ENCODE measurements around the gene TLNRD1. TPM values are rescaled to one million over a fixed set of nuclear protein-coding genes. Genes with fewer than 3 reads are reported as not detected.

The TLNRD1 gene
- total RNA-seq, 1 experiment from 2014 or later = 19.3 TPM

- Histone ChIP-seq H2BK5ac (ENCODE audit: insufficient read length, low read length) (no peak overlapping the region), H3K4me1 (ENCODE audit: insufficient read depth, low read length) (peaks cover 7% of the 10 kb centered on the region; the same call in 1 of the 2 replicates), H2AK5ac (ENCODE audit: insufficient read length, low read length) (no peak overlapping the region), H3K79me1 (ENCODE audit: insufficient read depth, low read depth, low read length, poor library complexity, severe bottlenecking) (no peaks in the 10 kb centered on the region), H3K4ac (ENCODE audit: low read depth, low read length) (no peak overlapping the region), H3K56ac (ENCODE audit: insufficient read length, low read depth, low read length) (no peak overlapping the region), H3T11ph (ENCODE audit: low read length) (no peak overlapping the region), H3K27ac (ENCODE audit: insufficient read length, low read depth, low read length) (no peak overlapping the region), H3K9me3 (ENCODE audit: control insufficient read depth, low read depth, low read length) (no peaks in the 10 kb centered on the region), H3K4me2 (ENCODE audit: insufficient read depth, insufficient read length, low read length) (no peak overlapping the region), H4K8ac (replicated peaks; ENCODE audit: insufficient read length, low read depth, low read length) (no peak overlapping the region), H2BK120ac (ENCODE audit: low read depth, low read length, poor library complexity, severe bottlenecking) (no peak overlapping the region), H3K27me3 (ENCODE audit: insufficient read depth, low read length) (no peaks in the 10 kb centered on the region), H4K20me1 (ENCODE audit: control insufficient read depth, insufficient read depth, insufficient read length) (no peaks in the 10 kb centered on the region), H3K18ac (ENCODE audit: insufficient read length, low read depth, low read length) (no peak overlapping the region), H3K23me2 (ENCODE audit: insufficient read length, low read depth, low read length, poor library complexity, severe bottlenecking) (no peaks in the 10 kb centered on the region), H2BK20ac (ENCODE audit: low read depth, low read length, poor library complexity, severe bottlenecking) (no peak overlapping the region), H2BK15ac (ENCODE audit: low read depth, low read length) (no peak overlapping the region), H2BK12ac (ENCODE audit: insufficient read length, low read depth, low read length) (no peak overlapping the region), H3K9ac (ENCODE audit: extremely low read depth, insufficient read length, low read length) (no peak overlapping the region), H2AFZ (ENCODE audit: low read length) (no peak overlapping the region), H3K79me2 (ENCODE audit: insufficient read depth, low read length) (no peaks in the 10 kb centered on the region), H3K23ac (ENCODE audit: insufficient read length, low read depth, low read length) (no peak overlapping the region), H3K14ac (ENCODE audit: insufficient read depth, low read length) (no peak overlapping the region), H4K91ac (ENCODE audit: insufficient read length, low read depth, low read length) (no peak overlapping the region), H4K5ac (ENCODE audit: insufficient read length, low read depth, low read length) (no peak overlapping the region)
- WGBS (ENCODE audit: extremely low coverage, insufficient read length, low lambda C conversion rate) = no CpG with 5 or more reads among the region's 2 CpGs
- H3K27me3 Mint-ChIP-seq (ENCODE audit: low read depth) = peaks cover 3% of the 10 kb centered on the region; the same call in 1 of the 2 replicates
- no peak overlapping the region for H3K27ac Mint-ChIP-seq
- no peak overlapping the region for H3K4me3 Mint-ChIP-seq
- DNase-seq = no peak
- H3K9me3 Mint-ChIP-seq = peaks cover 6 to 14% of the 10 kb centered on the region in 2 experiments
- no peak for TF ChIP-seq CTCF (conservative IDR thresholded peaks at IDR 0.05)
- H3K36me3 Mint-ChIP-seq (ENCODE audit: insufficient read depth in 1 of 3, low read depth in 3 of 3) = peaks cover 0 to 13% (median 7%) of the 10 kb centered on the region in 3 experiments; a peak in 5 of 7 replicates
- peaks cover 21 to 23% of the 10 kb centered on the region in 2 experiments for H3K4me1 Mint-ChIP-seq
These were observed 26.3 kb downstream of the TLNRD1 start for GRCh38 chr15:81026836-81027599.
